Measurements from ENCODE around the gene PMEL. TPM values are rescaled to one million over a fixed set of nuclear protein-coding genes. Genes with fewer than 3 reads are reported as not detected.
"Not testable (repeated sequence)": the region's sequence is repeated elsewhere in the genome, so short reads cannot be mapped to it uniquely, and the experiment has no call there.

PMEL gene
- total RNA-seq, 5 donors from 2014 or later (not counting 1 experiment from before 2014, with no cell fraction given): 0.20 TPM; not detected in 4

GRCh38 chr12:55922126-55922525 lies 43.7 kb downstream of the PMEL start:
- WGBS (ENCODE audit: insufficient coverage): no CpG with 5 or more reads among the region's 3 CpGs
- Histone ChIP-seq H3K36me3 (ENCODE audit: control insufficient read depth in 2 of 2, extremely low read depth in 1 of 2, insufficient read depth in 1 of 2, low read length in 1 of 2) (peaks cover 0 to 17% of the 10 kb centered on the region in 2 donors), H3K4me3 (ENCODE audit: control insufficient read depth in 1 of 2, extremely low read depth in 1 of 2, low read length in 1 of 2) (no peak overlapping the region), H3K27me3 (replicated peaks in 1 of 2; ENCODE audit: control insufficient read depth in 2 of 2, extremely low read depth in 1 of 2, insufficient read depth in 2 of 2, low read length in 1 of 2) (no peaks in the 10 kb centered on the region), H3K4me1 (ENCODE audit: control insufficient read depth in 1 of 2, extremely low read depth in 1 of 2, insufficient read depth in 2 of 2, low read length in 2 of 2) (peaks cover 22 to 24% of the 10 kb centered on the region in 2 experiments), H3K9me3 (no peaks in the 10 kb centered on the region), H3K27ac (ENCODE audit: low read length) (no peak overlapping the region)
- Mint-ChIP-seq H3K4me1 (peaks cover 56 to 59% (median 57%) of the 10 kb centered on the region in 3 donors), H3K9me3 (no peaks in the 10 kb centered on the region), H3K36me3 (peaks cover 4% of the 10 kb centered on the region), H3K4me3 (peak overlapping the region in 1 of 3 donors; percentile 17), H3K27me3 (no peaks in the 10 kb centered on the region), H3K27ac (peak overlapping the region; percentile 44 to 74)
- no peak for DNase-seq
- POLR2A ChIA-PET: interaction anchor here in 1 of 2 donors (0.7 kb wide), 1 partner anchor 52 kb away, joined by 5 read pairs; no protein-coding TSS in a partner anchor
- CTCF ChIA-PET: interaction anchor here in 1 of 2 donors (0.6 to 0.7 kb wide), 4 partner anchors 20 to 572 kb away, joined by 3 to 6 read pairs (median 4); no protein-coding TSS in a partner anchor
- ATAC-seq (replicated peaks in 1 of 4): no peak

- DNase-seq; H3K4me3 ChIP-seq (ENCODE audit: control insufficient read depth in 1 of 2, extremely low read depth in 1 of 2, low read length in 1 of 2); H3K27me3 Mint-ChIP-seq; POLR2A ChIA-PET; H3K4me3 Mint-ChIP-seq; H3K27ac Mint-ChIP-seq; ATAC-seq (replicated peaks in 1 of 4); H3K27ac ChIP-seq (ENCODE audit: low read length); H3K9me3 ChIP-seq; H3K36me3 Mint-ChIP-seq; H3K9me3 Mint-ChIP-seq; H3K27me3 ChIP-seq (replicated peaks in 1 of 2; ENCODE audit: control insufficient read depth in 2 of 2, extremely low read depth in 1 of 2, insufficient read depth in 2 of 2, low read length in 1 of 2): not testable (repeated sequence)
- Histone ChIP-seq H3K36me3 (ENCODE audit: control insufficient read depth in 2 of 2, extremely low read depth in 1 of 2, insufficient read depth in 1 of 2, low read length in 1 of 2) (peaks cover 3 to 31% of the 10 kb centered on the region in 2 donors), H3K4me1 (ENCODE audit: control insufficient read depth in 1 of 2, extremely low read depth in 1 of 2, insufficient read depth in 2 of 2, low read length in 2 of 2) (peaks cover 14 to 27% of the 10 kb centered on the region in 2 experiments)
- CTCF ChIA-PET: interaction anchor here in 1 of 2 donors (0.6 kb wide), 1 partner anchor 41 kb away, joined by 3 read pairs; no protein-coding TSS in a partner anchor
- WGBS (ENCODE audit: insufficient coverage): 75% methylated on average over 2 of the region's 3 CpGs
- peaks cover 50 to 56% (median 54%) of the 10 kb centered on the region in 3 donors for H3K4me1 Mint-ChIP-seq
Observed at GRCh38 chr12:55919032-55919431, 46.8 kb downstream of the PMEL start.

- no peak for ATAC-seq (replicated peaks in 1 of 4)
- Mint-ChIP-seq H3K4me3 (no peak overlapping the region), H3K27ac (peak overlapping the region; percentile 80 to 93), H3K27me3 (no peaks in the 10 kb centered on the region), H3K36me3 (peaks cover 15% of the 10 kb centered on the region), H3K9me3 (no peaks in the 10 kb centered on the region), H3K4me1 (peaks cover 36 to 44% (median 43%) of the 10 kb centered on the region in 3 donors)
- Histone ChIP-seq H3K9me3 (no peaks in the 10 kb centered on the region), H3K27me3 (replicated peaks in 1 of 2; ENCODE audit: control insufficient read depth in 2 of 2, extremely low read depth in 1 of 2, insufficient read depth in 2 of 2, low read length in 1 of 2) (no peaks in the 10 kb centered on the region), H3K36me3 (ENCODE audit: control insufficient read depth in 2 of 2, extremely low read depth in 1 of 2, insufficient read depth in 1 of 2, low read length in 1 of 2) (peaks cover 3 to 29% of the 10 kb centered on the region in 2 donors), H3K27ac (ENCODE audit: low read length) (no peak overlapping the region), H3K4me3 (ENCODE audit: control insufficient read depth in 1 of 2, extremely low read depth in 1 of 2, low read length in 1 of 2) (no peak overlapping the region), H3K4me1 (ENCODE audit: control insufficient read depth in 1 of 2, extremely low read depth in 1 of 2, insufficient read depth in 2 of 2, low read length in 2 of 2) (peaks cover 9 to 21% of the 10 kb centered on the region in 2 experiments)
- DNase-seq: no peak
- whole genome bisulfite sequencing (ENCODE audit: insufficient coverage): no CpG with 5 or more reads among the region's 3 CpGs
- POLR2A ChIA-PET: interaction anchor here (0.5 to 0.6 kb wide), 3 partner anchors 10 to 291 kb away, joined by 3 to 6 read pairs (median 3); no protein-coding TSS in a partner anchor
- CTCF ChIA-PET: no interaction called here
Observed at GRCh38 chr12:55915482-55915859, 50.4 kb downstream of the PMEL start.

GRCh38 chr12:55912908-55913307 lies 52.9 kb downstream of the PMEL start:
- Mint-ChIP-seq H3K9me3 (no peaks in the 10 kb centered on the region), H3K4me3 (no peak overlapping the region), H3K36me3 (peaks cover 15% of the 10 kb centered on the region), H3K27me3 (no peaks in the 10 kb centered on the region), H3K4me1 (peaks cover 43 to 48% (median 43%) of the 10 kb centered on the region in 3 donors), H3K27ac (peak overlapping the region; percentile 80 to 93)
- ChIA-PET POLR2A (interaction anchor here in 1 of 2 donors (0.8 kb wide), 1 partner anchor 77 kb away, joined by 3 read pairs; no protein-coding TSS in a partner anchor), CTCF (interaction anchor here (0.6 to 0.7 kb wide), 2 partner anchors 30 to 1080 kb away, joined by 4 read pairs; no protein-coding TSS in a partner anchor)
- no peak for DNase-seq
- Histone ChIP-seq H3K36me3 (ENCODE audit: control insufficient read depth in 2 of 2, extremely low read depth in 1 of 2, insufficient read depth in 1 of 2, low read length in 1 of 2) (peaks cover 3 to 29% of the 10 kb centered on the region in 2 donors), H3K27me3 (replicated peaks in 1 of 2; ENCODE audit: control insufficient read depth in 2 of 2, extremely low read depth in 1 of 2, insufficient read depth in 2 of 2, low read length in 1 of 2) (no peaks in the 10 kb centered on the region), H3K27ac (ENCODE audit: low read length) (no peak overlapping the region), H3K9me3 (no peaks in the 10 kb centered on the region), H3K4me1 (ENCODE audit: control insufficient read depth in 1 of 2, extremely low read depth in 1 of 2, insufficient read depth in 2 of 2, low read length in 2 of 2) (peaks cover 9 to 13% of the 10 kb centered on the region in 2 experiments), H3K4me3 (ENCODE audit: control insufficient read depth in 1 of 2, extremely low read depth in 1 of 2, low read length in 1 of 2) (no peak overlapping the region)
- WGBS (ENCODE audit: insufficient coverage): 80% methylated on average over 1 of the region's 4 CpGs
- no peak for ATAC-seq (replicated peaks in 1 of 4)

GRCh38 chr12:55909513-55909884 lies 56.3 kb downstream of the PMEL start:
- ChIA-PET CTCF (no interaction called here), POLR2A (no interaction called here)
- no peak overlapping the region for H3K4me3 ChIP-seq (ENCODE audit: control insufficient read depth in 1 of 2, extremely low read depth in 1 of 2, low read length in 1 of 2)
- no CpG with 5 or more reads among the region's 2 CpGs for WGBS (ENCODE audit: insufficient coverage)
- H3K36me3 Mint-ChIP-seq: peaks cover 13% of the 10 kb centered on the region
- peak overlapping the region; percentile 44 to 71 for H3K27ac Mint-ChIP-seq
- DNase-seq (no peak), ATAC-seq (replicated peaks in 1 of 4) (no peak)
- H3K9me3 ChIP-seq: no peaks in the 10 kb centered on the region
- no peak overlapping the region for H3K4me3 Mint-ChIP-seq
- H3K27ac ChIP-seq (ENCODE audit: low read length): no peak overlapping the region
- peaks cover 0 to 19% of the 10 kb centered on the region in 2 donors for H3K36me3 ChIP-seq (ENCODE audit: control insufficient read depth in 2 of 2, extremely low read depth in 1 of 2, insufficient read depth in 1 of 2, low read length in 1 of 2)
- no peaks in the 10 kb centered on the region for H3K9me3 Mint-ChIP-seq
- peaks cover 1 to 4% of the 10 kb centered on the region in 2 experiments for H3K4me1 ChIP-seq (ENCODE audit: control insufficient read depth in 1 of 2, extremely low read depth in 1 of 2, insufficient read depth in 2 of 2, low read length in 2 of 2)
- no peaks in the 10 kb centered on the region for H3K27me3 Mint-ChIP-seq
- H3K27me3 ChIP-seq (replicated peaks in 1 of 2; ENCODE audit: control insufficient read depth in 2 of 2, extremely low read depth in 1 of 2, insufficient read depth in 2 of 2, low read length in 1 of 2): no peaks in the 10 kb centered on the region
- H3K4me1 Mint-ChIP-seq: peaks cover 23 to 27% (median 27%) of the 10 kb centered on the region in 3 donors

- no peak for DNase-seq
- peaks cover 17 to 21% (median 21%) of the 10 kb centered on the region in 3 donors for H3K4me1 Mint-ChIP-seq
- no peaks in the 10 kb centered on the region for H3K27me3 Mint-ChIP-seq
- ChIA-PET POLR2A (interaction anchor here in 1 of 2 donors (0.6 kb wide), 1 partner anchor 1320 kb away, joined by 3 read pairs; no protein-coding TSS in a partner anchor), CTCF (no interaction called here)
- H3K9me3 ChIP-seq: no peaks in the 10 kb centered on the region
- peak overlapping the region; percentile 38 to 71 for H3K27ac Mint-ChIP-seq
- H3K36me3 ChIP-seq (ENCODE audit: control insufficient read depth in 2 of 2, extremely low read depth in 1 of 2, insufficient read depth in 1 of 2, low read length in 1 of 2): peaks cover 0 to 13% of the 10 kb centered on the region in 2 donors
- no peaks in the 10 kb centered on the region for H3K27me3 ChIP-seq (replicated peaks in 1 of 2; ENCODE audit: control insufficient read depth in 2 of 2, extremely low read depth in 1 of 2, insufficient read depth in 2 of 2, low read length in 1 of 2)
- H3K4me1 ChIP-seq (ENCODE audit: control insufficient read depth in 1 of 2, extremely low read depth in 1 of 2, insufficient read depth in 2 of 2, low read length in 2 of 2): peaks cover 0 to 2% of the 10 kb centered on the region in 2 experiments
- H3K27ac ChIP-seq (ENCODE audit: low read length): no peak overlapping the region
- H3K4me3 ChIP-seq (ENCODE audit: control insufficient read depth in 1 of 2, extremely low read depth in 1 of 2, low read length in 1 of 2): no peak overlapping the region
- H3K36me3 Mint-ChIP-seq: peaks cover 9% of the 10 kb centered on the region
- 98% methylated on average over 5 of the region's 8 CpGs for WGBS (ENCODE audit: insufficient coverage)
- ATAC-seq (replicated peaks in 1 of 4): no peak
- H3K4me3 Mint-ChIP-seq: no peak overlapping the region
- H3K9me3 Mint-ChIP-seq: no peaks in the 10 kb centered on the region
Observed at GRCh38 chr12:55908726-55909512, 56.9 kb downstream of the PMEL start.

All from T-cell (primary cell).